K562 (cell line): Measurements from ENCODE around the gene CPLX3. TPM values are rescaled to one million over a fixed set of nuclear protein-coding genes. Genes with fewer than 3 reads are reported as not detected.
A peak's percentile ranks its signal among the peaks of the same experiment; 100 is the strongest.

Experiments used
- BACH1 ChIP-seq: fragments of 200-800 bp; sonication (Bioruptor generic); IDR thresholded peaks from 2 replicates; pipeline ENCODE4 v1.6.1; 2016; ENCODE audit warnings: missing genetic modification characterization, missing compliant biosample characterization
- CBX5 ChIP-seq: IDR thresholded peaks from 2 replicates; pipeline ENCODE4 v1.6.1; 2014; ENCODE audit warnings: low read depth, borderline replicate concordance
- COPS2 ChIP-seq: fragments of 450-650 bp; conservative IDR thresholded peaks from 2 replicates; pipeline ENCODE4 v1.6.1; 2016; ENCODE audit warnings: mild to moderate bottlenecking, moderate library complexity
- ELF4 ChIP-seq: fragments of 450-650 bp; formaldehyde crosslinking; IDR thresholded peaks from 2 replicates; pipeline ENCODE4 v1.4.0; 2022; ENCODE audit warnings: missing genetic modification characterization
- ESRRB ChIP-seq: fragments of 250-450 bp; sonication (Bioruptor Pico); IDR thresholded peaks from 2 replicates; pipeline ENCODE4 v1.5.0; 2020; ENCODE audit warnings: mild to moderate bottlenecking, moderate library complexity, borderline replicate concordance
- FOS ChIP-seq: IDR thresholded peaks from 3 replicates; pipeline ENCODE4 v1.6.1; 2011; ENCODE audit not compliant: insufficient read length; ENCODE audit errors: extremely low read depth
- FOXP1 ChIP-seq: sonication (generic); formaldehyde crosslinking; IDR thresholded peaks from 2 replicates; pipeline ENCODE4 v1.8.0; 2022; ENCODE audit warnings: mild to moderate bottlenecking, missing genetic modification reagents
- HDAC2 ChIP-seq: fragments of 450-650 bp; IDR thresholded peaks from 2 replicates; pipeline ENCODE4 v1.6.1; 2016; ENCODE audit warnings: mild to moderate bottlenecking
- IRF2 ChIP-seq: sonication (generic); formaldehyde crosslinking; IDR thresholded peaks from 2 replicates; pipeline ENCODE4 v1.8.1; 2022; ENCODE audit warnings: mild to moderate bottlenecking, missing genetic modification reagents
- NR1H2 ChIP-seq: sonication (generic); formaldehyde crosslinking; IDR thresholded peaks from 2 replicates; pipeline ENCODE4 v1.4.0; 2020; ENCODE audit warnings: mild to moderate bottlenecking, missing genetic modification reagents
- POLR2H ChIP-seq: IDR thresholded peaks from 2 replicates; pipeline ENCODE4 v1.6.1; 2016; ENCODE audit warnings: missing genetic modification characterization, low read depth, mild to moderate bottlenecking, control low read depth, missing compliant biosample characterization, moderate library complexity
- SAFB ChIP-seq: fragments of 200-400 bp; formaldehyde crosslinking; IDR thresholded peaks from 2 replicates; pipeline ENCODE4 v1.6.1; 2017; ENCODE audit warnings: low read depth, low read length, borderline replicate concordance
- SRSF1 ChIP-seq: fragments of 200-400 bp; formaldehyde crosslinking; IDR thresholded peaks from 2 replicates; pipeline ENCODE4 v1.6.1; 2017; ENCODE audit warnings: mild to moderate bottlenecking, low read depth, low read length, moderate library complexity
- SRSF9 ChIP-seq: fragments of 200-400 bp; formaldehyde crosslinking; IDR thresholded peaks from 2 replicates; pipeline ENCODE4 v1.6.1; 2017; ENCODE audit warnings: low read depth, low read length, borderline replicate concordance
- TCFL5 ChIP-seq: fragments of 250-450 bp; sonication (Bioruptor Pico); conservative IDR thresholded peaks from 2 replicates; pipeline ENCODE4 v1.6.1; 2021; ENCODE audit warnings: mild to moderate bottlenecking, moderate library complexity, matching md5 sums
- ZFP30 ChIP-seq: fragments of 250-450 bp; sonication (Bioruptor Pico); IDR thresholded peaks from 2 replicates; pipeline ENCODE4 v1.8.0; 2022; ENCODE audit warnings: moderate library complexity, mild to moderate bottlenecking, inconsistent platforms, borderline replicate concordance
- ZNF174 ChIP-seq: fragments of 250-450 bp; sonication (Bioruptor Pico); IDR thresholded peaks from 2 replicates; pipeline ENCODE4 v1.4.0; 2020; ENCODE audit warnings: mild to moderate bottlenecking
- ZNF699 ChIP-seq: fragments of 250-450 bp; sonication (Bioruptor Pico); IDR thresholded peaks from 2 replicates; pipeline ENCODE4 v1.8.0; 2021; ENCODE audit warnings: mild to moderate bottlenecking, moderate library complexity; ENCODE audit not compliant: insufficient replicate concordance
- ZNF780A ChIP-seq: fragments of 250-450 bp; sonication (Bioruptor Pico); IDR thresholded peaks from 2 replicates; pipeline ENCODE4 v1.5.0; 2021; ENCODE audit warnings: mild to moderate bottlenecking
- ZSCAN29 ChIP-seq: fragments of 450-650 bp; IDR thresholded peaks from 2 replicates; pipeline ENCODE4 v1.6.1; 2017
- polyA plus RNA-seq, 8 experiments: library from polyadenylated mRNA; depleted of rRNA in 4 of 8; stranded (reverse) in 5 of 8; unstranded in 3 of 8; fragments of >200 nt; fragmentation: Nextera tagmentation in 2 of 8; fragmentation: Illumina TruSeq in 1 of 8; extraction: Ambion mirVana in 2 of 8; extraction: Trizol in 1 of 8; gene quantifications; 2 replicates each; pipeline versions ENCODE4 v1.2.1 to v1.2.3, GENCODE V29; 2011 to 2014; ENCODE audit warnings: inconsistent platforms in 1 of 8, missing spikeins in 1 of 8
- total RNA-seq, 7 experiments: library from RNA; depleted of rRNA in 6 of 7; stranded (reverse); fragments of >200 nt in 6 of 7; fragmentation: Illumina TruSeq in 2 of 7; extraction: Trizol in 2 of 7; gene quantifications; 2 replicates each; pipeline versions ENCODE4 v1.2.1 to v1.2.3, GENCODE V29; 2011 to 2021; ENCODE audit warnings: low replicate concordance in 1 of 7
- TF ChIP-seq, protein P1 (sequence below): IDR thresholded peaks from 2 replicates; pipeline ENCODE4 v1.6.1; 2012; ENCODE audit warnings: low read depth, low read length, improper control_type of control experiment, borderline replicate concordance
- TF ChIP-seq, protein P2 (sequence below): IDR thresholded peaks from 2 replicates; pipeline ENCODE4 v1.6.1; 2014; ENCODE audit warnings: antibody characterized with exemption
- TF ChIP-seq, protein P3 (sequence below): sonication (generic); formaldehyde crosslinking; IDR thresholded peaks from 2 replicates; pipeline ENCODE4 v1.9.0; 2022; ENCODE audit warnings: mild to moderate bottlenecking, missing genetic modification reagents
- TF ChIP-seq, protein P4 (sequence below): fragments of 450-650 bp; formaldehyde crosslinking; IDR thresholded peaks from 2 replicates; pipeline ENCODE4 v1.4.0; 2020; ENCODE audit warnings: mild to moderate bottlenecking, moderate library complexity

Gene CPLX3
- total and polyA plus RNA-seq, 9 of the 15 experiments (the other 6 are each of a cell fraction or from before 2014, with no cell fraction given), result not detected

DNA sequence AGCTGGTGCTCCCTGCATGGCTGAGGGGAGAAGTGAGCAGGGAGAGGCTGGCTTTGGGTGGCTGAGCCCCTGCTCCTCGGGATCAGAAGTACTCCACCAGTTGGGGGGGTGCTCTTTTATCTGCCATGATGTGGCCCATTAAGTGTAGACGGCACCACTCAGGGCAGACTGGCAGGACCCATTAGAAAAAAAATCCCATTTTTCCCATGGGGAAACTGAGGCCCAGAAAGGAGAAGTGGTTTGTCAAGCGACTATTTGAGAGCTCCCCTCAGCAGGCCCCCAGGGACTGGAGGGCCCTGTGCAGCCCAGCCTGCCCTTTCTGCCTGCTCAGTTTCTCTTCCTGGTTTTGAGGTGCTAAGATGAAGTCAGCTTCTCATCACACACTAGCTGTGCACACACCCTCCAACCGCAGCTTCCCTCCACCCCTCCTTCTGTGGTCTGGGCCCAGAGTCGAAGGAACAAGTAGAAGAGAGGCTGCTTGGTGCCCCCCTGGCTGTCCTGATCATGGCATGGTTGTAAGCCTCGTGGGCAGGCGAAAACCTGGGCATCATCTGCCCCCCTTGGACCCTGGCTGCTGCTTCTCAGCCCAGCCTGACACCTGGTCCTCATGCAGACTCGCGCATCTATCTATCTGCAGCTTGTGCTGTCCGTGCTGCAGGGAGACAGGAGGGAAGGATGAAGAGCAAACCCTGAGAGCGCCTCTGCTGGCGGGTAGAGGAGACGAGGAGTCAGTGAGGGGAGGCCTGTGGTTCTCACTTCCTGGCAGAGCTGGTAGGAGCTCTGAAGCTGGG is 39.0 kb upstream of the CPLX3 start (continued):
- TF ChIP-seq, protein P1, sequence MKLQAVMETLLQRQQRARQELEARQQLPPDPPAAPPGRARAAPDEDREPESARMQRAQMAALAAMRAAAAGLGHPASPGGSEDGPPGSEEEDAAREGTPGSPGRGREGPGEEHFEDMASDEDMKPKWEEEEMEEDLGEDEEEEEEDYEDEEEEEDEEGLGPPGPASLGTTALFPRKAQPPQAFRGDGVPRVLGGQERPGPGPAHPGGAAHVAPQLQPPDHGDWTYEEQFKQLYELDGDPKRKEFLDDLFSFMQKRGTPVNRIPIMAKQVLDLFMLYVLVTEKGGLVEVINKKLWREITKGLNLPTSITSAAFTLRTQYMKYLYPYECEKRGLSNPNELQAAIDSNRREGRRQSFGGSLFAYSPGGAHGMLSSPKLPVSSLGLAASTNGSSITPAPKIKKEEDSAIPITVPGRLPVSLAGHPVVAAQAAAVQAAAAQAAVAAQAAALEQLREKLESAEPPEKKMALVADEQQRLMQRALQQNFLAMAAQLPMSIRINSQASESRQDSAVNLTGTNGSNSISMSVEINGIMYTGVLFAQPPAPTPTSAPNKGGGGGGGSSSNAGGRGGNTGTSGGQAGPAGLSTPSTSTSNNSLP, result no peak
- TF ChIP-seq ZFP30 (CRISPR knock-in tag) (no peak), FOXP1 (CRISPR knock-in tag) (peak; percentile 10; the same call in 1 of the 2 replicates), POLR2H (no peak), NR1H2 (CRISPR knock-in tag) (no peak), TCFL5 (no peak), ZNF174 (CRISPR knock-in tag) (no peak), ESRRB (CRISPR knock-in tag) (no peak), COPS2 (no peak), ZSCAN29 (no peak), BACH1 (tag) (no peak), SRSF9 (no peak), HDAC2 (no peak), IRF2 (CRISPR knock-in tag) (no peak), CBX5 (no peak), ZNF780A (CRISPR knock-in tag) (no peak), ZNF699 (CRISPR knock-in tag) (no peak), ELF4 (no peak), SAFB (no peak), FOS (no peak), SRSF1 (no peak)
- TF ChIP-seq, protein P2, sequence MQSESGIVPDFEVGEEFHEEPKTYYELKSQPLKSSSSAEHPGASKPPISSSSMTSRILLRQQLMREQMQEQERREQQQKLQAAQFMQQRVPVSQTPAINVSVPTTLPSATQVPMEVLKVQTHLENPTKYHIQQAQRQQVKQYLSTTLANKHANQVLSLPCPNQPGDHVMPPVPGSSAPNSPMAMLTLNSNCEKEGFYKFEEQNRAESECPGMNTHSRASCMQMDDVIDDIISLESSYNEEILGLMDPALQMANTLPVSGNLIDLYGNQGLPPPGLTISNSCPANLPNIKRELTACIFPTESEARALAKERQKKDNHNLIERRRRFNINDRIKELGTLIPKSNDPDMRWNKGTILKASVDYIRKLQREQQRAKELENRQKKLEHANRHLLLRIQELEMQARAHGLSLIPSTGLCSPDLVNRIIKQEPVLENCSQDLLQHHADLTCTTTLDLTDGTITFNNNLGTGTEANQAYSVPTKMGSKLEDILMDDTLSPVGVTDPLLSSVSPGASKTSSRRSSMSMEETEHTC, result no peak
- TF ChIP-seq, protein P3, sequence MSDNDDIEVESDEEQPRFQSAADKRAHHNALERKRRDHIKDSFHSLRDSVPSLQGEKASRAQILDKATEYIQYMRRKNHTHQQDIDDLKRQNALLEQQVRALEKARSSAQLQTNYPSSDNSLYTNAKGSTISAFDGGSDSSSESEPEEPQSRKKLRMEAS, result peak; percentile 61
- TF ChIP-seq, protein P4, sequence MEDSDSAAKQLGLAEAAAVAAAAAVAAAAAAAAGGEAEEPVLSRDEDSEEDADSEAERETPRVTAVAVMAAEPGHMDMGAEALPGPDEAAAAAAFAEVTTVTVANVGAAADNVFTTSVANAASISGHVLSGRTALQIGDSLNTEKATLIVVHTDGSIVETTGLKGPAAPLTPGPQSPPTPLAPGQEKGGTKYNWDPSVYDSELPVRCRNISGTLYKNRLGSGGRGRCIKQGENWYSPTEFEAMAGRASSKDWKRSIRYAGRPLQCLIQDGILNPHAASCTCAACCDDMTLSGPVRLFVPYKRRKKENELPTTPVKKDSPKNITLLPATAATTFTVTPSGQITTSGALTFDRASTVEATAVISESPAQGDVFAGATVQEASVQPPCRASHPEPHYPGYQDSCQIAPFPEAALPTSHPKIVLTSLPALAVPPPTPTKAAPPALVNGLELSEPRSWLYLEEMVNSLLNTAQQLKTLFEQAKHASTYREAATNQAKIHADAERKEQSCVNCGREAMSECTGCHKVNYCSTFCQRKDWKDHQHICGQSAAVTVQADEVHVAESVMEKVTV, result no peak
